Stimulated activated CD4-positive, alpha-beta T cell treated with anti-CD3 and anti-CD28 coated beads, Interleukin-12 subunit alpha, Interleukin-12 subunit beta, amount 100 ng/mL, for 4 hours (primary cell): ENCODE results near the gene CCDC154.
A peak's percentile ranks its signal among the peaks of the same experiment; 100 is the strongest.

Experiments used
- DNase-seq: peaks from one replicate; pipeline ENCODE4 v3.0.0-alpha.2; 2020

The CCDC154 gene

DNA sequence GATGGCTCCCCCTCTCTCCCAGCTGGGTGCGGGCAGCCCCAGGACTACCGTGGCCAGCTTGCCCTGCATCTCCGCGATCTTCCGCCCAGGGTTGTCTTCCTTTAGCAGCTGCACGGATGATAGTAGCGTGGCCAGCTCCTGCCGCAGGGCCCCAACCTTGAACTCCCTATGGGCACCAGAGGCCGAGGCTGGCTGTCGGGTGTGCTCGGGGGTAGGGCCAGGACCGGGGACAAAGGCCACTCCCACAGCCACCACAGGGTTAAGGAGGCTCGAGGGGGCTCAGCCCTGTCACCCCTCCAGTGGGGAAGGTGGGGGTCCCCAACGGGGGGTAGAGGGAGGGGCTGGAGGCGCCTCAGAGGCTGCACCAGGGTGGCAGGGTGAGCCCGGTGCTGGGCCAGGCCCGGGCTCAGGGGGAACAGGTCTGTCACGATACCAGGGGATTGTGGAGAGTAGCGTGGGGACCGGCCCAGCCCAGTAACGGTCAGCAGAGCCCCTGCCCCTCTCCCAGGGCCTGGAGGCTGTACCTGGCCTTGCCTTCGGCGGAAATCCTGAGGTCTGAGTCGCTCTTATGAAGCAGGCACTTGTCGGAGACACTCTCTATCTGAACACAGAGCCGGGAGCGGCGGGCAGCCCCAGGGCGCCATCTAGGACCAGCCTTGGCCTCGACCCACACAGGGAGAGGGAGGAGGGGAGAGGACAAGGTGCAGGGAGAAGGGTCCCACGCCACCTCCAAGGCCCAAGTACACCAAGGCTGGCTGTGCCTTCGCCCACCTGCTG, 8.2 kb downstream of the CCDC154 start:
- no peak for DNase-seq

DNA sequence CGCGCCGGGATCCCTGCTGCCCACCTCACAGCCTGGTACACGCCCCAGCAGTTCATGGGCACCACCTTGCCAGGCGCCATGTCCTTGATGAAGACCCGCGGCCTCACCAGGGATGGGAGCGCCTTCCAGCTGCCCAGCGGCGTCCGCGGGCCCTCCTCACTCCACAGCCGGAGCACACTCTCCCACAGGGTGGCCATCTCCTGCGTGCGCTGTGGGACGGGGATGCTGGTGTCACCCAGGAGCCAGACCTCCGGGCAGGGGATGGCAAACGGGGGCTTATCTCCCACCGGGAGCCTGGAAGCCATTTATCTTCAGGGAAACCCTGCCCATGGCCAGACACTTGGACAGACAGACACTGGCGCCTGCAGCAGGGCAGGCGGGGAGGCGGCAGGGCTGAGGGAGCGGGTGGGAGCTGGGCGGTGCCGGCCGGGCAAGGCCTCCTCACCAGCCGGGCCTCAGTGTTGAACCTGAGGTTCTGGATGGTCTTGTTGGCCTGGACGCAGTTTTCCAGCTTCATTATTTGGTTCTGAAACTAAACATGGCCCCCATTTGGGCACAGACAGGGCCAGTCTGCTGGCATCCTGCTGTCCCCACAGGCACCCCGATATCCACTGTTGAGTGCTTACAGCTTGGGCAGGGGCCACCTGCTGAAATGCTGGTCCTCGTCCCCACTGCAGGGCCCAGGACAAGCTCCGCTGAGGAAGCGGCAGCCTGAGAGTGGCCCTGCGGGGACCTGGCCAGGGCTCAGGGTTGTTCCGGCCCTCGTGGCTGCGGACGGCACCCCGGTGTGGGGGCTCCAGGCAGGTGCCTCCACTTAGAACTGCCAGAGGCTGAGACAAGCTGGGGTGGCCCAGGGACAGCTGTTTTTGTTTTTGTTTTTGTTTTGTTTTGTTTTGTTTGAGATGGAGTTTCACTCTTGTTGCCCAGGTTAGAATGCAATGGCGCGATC, 9.4 kb downstream of the CCDC154 start:
- DNase-seq = no peak

DNA sequence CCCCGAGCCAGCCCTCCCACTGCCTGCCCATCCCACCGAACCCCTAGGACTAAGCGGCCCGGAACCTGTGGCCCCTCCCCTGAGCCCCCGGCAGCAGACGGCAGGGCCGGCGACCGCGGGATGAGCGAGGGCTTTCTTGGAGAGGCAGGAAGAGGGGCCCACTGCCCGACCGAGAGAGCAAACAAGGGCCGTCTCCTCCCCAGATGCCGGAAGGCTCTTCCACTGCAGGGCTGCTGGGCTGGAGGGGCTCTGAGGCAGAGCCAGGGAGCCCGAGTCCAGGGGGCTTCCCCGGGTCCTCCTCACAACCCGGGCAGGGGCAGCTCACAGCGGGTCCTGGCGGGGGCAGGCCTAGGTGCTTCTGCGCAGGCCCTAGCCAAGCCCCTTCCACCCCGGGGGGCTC, 10.6 kb downstream of the CCDC154 start:
- no peak for DNase-seq

DNA sequence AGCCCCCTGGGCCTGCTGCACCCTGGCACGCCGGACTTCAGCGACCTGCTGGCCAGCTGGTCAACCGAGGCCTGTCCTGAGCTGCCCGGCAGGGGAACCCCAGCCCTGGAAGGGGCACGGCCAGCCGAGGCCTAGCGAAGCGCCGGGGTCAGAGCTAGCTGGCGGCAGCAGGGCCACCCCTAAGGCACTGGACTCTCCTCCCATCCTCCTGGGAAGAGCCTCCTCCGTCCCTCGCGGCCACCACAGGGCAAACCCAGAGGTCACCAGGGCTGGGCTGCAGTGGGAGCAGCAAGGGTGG, 11.1 kb downstream of the CCDC154 start:
- no peak for DNase-seq

DNA sequence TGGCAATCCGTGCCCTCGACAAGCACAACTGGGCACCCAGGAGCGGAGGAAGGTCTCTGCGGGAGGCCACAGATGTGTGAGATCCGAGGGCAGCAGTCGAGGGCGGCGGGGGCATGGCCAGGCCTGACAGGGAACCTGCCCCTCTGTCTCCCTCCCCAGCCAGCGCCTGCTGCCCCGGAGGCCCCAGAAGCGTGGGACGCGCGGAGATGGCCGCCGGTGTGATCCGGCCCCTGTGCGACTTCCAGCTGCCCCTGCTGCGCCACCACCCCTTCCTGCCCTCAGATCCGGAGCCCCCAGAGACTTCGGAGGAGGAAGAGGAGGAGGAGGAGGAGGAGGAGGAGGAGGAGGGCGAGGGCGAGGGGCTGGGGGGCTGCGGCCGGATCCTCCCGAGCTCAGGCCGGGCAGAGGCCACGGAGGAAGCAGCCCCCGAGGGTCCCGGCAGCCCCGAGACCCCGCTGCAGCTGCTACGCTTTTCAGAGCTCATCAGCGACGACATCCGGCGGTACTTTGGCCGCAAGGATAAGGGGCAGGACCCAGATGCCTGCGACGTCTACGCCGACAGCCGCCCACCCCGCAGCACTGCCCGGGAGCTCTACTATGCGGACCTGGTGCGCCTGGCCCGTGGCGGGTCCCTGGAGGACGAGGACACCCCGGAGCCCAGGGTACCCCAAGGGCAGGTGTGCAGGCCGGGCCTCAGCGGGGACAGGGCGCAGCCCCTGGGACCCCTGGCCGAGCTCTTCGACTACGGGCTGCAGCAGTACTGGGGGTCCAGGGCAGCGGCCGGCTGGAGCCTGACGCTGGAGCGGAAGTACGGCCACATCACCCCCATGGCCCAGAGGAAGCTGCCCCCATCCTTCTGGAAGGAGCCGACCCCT, 11.7 kb downstream of the CCDC154 start:
- no peak for DNase-seq

DNA sequence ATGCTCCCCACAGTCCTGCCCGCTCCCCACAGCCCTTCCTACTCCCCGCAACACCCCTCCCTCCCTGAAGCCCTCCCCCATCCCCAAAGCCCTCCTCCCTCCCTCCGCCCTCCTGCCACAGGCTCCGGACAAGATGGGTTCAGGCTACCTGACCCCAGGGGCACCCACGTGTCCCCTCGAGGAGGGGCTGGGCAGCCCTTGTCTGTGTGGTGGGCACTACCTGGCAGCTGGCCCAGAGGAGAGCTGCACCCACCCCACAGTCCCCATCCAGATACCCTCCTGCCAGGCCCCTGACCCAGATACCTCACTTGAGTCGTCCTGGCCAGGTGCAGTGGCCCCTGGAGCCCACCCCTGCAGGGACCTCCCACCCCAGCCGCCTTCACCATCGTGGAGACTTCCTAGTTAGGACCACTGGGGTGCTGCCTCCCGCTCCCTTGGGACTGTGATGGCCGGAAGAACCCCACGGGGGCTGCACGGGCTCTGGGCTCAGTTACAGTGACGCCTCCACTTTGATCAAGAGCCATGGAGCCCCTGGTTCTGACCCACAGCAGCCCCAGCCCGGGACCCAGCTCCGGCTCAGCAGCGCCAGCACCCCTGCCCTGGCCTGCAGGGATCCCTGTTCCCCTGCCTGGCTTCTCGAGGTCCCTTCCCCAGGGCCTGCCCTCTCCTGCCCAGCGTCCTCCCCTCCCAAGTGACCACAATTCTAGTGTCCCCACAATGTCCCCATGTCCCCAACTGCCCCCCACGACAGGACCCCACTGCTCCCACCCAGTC, 12.7 kb downstream of the CCDC154 start:
- DNase-seq = no peak

DNA sequence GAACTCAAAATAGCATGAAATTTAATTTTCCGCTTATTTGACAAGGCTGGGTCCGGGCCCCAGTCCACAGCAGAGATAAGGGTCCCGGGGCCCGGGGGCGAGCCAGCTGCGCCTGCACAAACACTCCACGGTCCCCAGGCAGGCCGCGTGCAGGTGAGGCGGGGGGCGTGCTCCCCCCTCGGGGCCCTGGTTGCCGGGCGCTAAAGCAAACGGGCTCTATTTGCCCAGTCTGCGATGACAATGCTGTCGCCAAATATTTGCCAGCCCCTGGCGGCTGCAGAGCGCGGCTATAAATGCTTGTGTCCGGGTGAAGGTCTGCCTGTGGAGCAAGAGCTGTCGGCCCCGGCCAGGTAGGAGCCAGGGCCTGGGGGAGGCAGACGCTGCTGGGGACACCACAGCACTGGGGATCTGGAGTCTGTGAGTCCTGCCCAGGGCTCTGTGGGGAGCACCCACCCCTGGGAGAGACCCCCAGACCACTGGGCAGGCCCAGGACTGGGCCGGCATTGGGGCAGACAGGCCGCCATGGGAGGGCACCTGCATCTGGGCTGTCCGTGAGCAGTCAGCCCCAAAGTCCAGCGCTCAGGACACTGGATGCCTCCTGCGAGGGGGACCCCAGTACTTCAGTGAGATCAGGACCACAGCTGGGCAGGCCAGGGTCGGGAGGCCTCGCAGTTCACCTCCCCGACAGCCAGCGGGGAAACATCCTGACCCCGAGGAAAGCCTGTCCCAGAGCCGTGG, 13.4 kb downstream of the CCDC154 start, which contains the start of gene PERCC1:
PERCC1 (plus strand) TSS at position 320 of the 738 bp plus-strand sequence. CDS start 1,516 bp downstream, outside the sequence.
- no peak for DNase-seq

DNA sequence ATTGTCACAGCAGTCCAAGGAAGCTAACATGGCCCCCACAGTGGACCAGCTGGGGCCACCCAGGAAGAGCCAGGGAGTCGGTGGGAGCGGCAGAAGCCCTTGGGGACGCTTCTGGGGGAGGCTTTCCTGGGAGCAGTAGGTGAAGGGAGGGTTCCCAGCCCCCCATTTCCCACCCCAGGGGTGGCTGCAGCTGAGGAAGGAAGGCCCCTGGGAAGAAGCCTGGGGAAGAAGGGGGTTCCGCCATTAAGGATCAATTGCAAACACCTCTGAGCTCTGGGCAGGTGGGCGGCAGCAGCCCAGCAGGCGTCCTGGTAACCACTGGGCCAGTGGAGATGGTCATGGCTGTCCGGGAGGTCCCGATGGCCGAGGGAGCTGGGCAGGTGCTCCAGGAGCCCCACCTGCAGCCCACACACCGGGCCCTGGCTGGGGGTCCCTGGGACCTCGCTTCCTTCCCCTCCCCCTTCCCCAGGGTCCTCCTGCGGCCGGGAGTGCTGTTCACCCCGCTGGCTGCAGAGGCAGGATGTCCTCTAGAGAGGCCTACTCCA, 14.1 kb downstream of the CCDC154 start:
- DNase-seq = no peak

DNA sequence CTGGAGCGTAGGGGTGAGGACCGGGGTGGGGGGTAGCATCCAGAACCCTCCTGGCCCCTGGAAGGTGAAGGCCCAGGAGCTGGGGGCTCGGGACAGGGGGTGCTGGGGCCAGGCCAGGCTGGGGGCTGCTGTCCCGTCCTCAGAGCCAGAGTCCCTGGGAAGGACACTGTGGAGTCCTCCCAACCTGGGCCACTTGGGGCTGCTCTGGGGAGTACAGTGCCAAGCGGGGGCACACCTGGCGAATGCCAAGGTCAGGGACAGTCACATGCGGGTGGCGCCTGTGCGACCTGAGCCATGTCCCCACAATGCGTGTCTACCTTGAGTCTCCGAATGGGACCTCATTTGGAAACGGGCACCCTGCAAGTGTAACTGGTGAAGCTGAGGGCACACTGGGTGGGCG, 14.7 kb downstream of the CCDC154 start:
- no peak for DNase-seq

DNA sequence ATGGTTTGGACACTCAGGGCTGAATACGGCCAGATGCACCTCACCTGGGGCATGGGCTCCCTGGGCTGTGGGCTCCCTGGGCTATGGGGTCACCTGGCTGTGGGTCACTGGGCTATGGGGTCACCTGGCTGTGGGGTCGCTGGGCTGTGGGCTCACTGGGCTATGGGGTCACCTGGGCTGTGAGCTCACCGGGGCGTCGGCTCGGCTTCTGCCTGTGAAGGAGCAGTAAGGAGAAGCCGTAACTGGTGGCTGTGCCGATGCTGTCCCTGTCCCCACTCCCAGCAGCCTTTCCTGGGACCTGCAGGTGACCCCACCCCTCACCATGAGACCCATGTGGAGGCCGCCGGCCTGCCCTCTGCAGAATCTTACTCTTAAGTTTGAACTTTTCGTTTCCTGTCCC, 15.3 kb downstream of the CCDC154 start:
- DNase-seq = no peak

DNA sequence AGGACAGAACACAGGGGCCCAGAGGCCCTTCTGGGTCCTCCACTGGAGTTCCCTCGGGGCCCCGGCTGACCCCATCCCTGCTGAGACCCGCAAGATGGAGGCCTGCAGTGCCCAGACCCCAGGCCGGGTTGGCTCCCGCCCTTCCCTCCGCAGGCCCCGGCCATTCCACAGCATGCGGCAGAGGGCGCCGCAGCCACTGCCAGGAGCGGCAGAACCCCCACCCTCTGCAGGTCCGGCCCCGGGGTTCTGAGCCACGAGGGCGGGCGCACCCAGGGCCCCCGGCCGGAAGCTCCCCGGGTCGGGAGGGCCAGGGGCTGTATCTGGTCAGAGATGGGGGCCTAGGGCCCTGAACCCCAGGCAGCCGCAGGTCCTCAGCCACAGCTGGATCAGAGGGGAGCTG, 15.8 kb downstream of the CCDC154 start:
- peak; percentile 36 for DNase-seq

DNA sequence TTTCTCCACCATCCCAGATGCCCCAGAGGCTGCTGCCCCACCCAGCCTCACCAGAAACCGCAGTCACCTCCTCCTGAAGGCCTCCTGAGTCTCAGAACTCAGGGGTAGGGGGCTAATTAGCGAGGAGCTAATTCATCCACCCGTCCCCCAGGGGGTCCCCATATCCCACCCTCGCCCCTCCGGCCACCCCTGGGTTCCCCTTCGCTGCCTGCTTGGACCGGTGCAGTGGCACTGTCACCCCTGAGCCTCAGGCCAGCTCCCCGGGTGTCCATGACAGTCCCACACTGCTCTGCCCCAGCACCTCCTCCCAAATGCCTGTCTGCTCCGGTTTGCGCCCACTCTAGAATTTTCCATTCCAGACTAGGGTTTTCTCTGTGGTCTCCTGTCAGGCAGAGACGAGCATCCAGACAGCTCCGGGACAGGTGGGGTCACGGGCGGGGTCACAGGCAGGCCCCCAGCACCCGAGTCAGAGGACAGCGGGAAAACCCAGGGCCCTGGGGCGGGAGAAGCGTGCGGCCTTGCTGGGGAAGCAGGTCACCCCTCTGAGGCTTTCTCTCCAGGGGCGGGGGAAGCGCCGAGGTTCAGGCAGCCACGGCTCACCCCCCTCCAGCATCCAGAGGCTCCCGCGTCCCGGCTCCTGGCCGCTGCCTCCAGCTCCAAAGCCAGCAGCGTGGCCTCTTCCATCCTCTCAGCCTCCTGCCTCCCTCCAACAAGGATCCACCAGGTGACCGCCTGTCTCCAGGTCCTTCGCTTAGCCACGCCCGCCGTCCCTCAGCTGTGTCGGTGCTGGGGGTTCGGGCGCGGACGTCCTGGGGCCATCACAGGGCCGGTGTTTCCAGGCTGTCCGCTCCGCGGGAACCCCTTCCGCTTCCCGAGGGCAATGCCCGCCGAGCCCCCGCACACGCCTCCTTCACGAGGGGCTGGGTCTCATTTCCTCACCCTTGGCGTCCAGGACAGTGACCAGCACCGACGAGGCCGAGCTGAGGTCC, 16.6 kb downstream of the CCDC154 start:
- DNase-seq = no peak

DNA sequence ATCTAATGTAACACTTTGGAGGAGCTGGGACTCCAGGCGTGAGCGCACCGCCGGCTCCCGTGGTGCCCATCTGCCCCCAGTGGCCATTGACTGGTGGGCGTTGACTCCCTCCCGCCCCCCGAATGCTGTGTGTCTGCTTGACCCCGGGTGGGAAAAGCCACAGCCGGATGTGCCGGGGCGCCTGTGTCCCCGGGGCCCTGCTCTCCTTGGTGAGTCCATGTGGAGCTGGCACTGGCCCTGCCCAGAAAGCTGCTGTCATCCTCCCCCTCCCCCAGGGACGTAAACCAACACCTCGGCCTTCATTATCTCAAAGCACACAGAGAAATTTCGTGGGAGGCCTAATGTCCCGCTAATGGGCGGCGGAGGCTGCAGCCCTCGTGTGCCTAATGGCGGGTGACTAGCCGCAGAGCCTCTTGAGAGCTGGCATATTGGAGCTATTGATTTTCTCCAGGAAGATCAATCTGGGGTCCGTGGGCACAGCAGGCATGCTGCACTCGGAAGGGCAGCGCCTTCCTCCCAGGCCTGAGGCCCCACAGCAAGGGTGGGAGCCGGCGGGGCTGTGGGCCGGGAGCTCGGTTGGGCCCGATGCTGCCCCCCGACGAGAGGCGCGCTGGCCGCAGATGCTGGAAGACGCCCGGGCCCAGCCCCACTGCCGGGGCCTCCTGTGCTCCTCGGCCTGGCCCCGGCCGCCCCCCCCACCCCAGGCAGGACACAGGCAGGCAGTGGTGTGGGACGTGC, 17.5 kb downstream of the CCDC154 start:
- no peak for DNase-seq

DNA sequence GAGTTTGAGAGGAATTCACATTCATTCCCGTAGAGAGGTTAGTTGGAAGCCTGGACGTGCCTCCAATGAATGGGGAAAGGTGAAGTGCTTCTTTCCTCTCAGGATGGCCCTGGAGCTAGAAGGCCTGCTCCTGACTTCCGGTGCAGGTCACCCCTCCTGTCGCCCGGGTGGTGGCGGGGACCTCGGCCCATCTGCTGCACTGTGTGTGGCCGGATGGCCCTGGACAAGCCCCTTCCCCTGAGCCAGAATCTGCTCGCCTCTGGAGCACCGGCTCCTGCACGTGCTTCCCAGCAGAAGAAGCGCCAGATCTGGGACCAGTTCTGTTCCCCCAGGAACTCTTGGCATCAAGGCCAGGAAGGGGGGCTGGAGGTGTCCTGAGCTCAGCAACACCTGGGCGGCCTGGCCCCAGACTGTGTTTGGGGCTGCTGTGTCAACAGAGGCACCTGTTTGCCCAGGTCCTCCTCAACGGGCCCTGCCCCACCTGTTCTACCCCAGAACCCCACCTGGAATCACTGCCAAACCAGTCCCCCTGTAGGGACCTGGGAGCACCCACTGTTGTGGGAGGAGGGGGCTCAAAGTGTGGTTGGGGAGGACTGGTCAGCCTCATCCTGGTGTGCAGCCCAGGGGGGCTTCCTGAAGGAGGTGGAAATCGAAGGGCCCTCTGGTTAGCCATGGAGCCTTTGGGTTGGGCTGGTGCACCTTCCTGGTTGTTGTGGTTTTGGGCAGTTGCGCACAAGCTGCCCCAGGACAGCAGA, 18.6 kb downstream of the CCDC154 start:
- DNase-seq = no peak

DNA sequence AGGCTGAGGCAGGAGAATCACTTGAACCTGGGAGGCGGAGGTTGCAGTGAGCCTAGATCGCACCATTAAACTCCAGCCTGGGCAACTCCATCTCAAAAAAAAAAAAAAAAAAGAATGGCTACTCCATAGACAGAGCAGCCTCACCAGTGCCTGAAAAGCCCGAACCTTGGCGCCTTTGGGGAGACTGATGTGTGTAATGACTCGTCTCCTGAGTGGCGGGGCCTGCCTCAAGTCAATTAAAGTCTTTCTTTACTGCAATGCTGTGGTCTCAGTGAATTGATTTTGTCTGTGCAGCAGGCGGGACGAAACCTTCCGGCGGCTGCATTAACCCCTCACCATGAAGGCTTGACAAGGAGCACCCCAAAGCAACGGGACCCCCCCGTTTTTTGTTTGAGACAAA, 20.3 kb downstream of the CCDC154 start:
- DNase-seq = no peak

DNA sequence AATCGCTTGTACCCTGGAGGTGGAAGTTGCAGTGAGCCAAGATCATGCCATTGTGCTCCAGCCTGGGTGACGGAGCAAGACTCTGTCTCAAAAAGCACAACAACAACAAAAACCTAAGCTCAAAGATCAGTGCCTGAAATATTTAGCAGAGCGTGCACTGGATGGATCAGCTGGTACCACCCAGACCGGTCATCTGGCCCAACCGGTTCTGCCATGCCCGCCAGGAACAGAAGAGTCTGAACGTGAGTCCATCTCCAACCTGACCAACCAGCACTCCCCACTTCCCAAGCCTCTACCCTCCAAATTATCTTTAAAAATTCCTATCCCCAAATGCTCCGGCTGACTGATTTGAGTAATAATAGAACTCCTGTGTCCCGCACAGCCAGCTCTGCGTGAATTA, 22.3 kb downstream of the CCDC154 start:
- DNase-seq = no peak

DNA sequence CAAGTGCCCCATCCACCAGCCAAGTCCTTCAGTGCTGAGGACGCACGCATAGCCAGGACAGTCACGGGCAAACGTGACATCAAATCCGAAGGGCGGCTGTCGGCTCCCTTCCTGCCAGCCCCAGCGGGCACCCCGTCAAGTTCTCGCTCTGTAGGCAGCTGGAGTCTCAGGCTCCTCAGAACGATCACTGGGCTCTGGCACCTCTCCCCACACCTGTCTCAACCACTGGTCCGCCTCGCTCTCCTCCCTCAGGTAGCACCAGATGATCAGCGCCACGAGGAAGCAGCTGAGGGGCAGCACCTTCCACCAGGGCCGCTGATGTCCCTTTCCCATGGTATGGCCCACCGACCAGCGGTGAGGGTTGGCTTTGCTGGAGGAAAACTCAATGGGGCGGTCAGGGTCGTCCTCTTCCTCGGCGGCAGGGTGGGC, 24.2 kb downstream of the CCDC154 start:
- no peak for DNase-seq

DNA sequence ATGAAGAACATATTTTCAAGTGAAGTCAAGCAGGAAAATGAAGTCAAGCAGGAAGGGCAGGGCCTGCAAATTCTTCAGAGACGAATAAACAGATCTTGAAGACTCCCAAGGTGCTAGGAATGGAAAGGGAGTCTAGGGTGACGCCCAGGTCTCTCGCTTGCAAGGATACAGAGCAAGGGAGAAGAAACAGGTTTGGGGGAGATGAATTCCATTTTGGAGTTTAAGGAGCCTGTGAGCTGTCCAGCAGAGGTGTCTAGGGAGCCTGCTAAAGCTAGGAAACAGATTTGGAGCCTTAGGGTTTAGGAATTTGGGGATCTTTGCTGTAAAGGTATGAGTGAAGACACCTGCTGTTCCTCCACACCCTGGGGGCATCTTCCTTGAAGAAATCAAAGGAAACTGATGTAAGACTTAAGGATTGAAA, 27.8 kb downstream of the CCDC154 start:
- DNase-seq = no peak
